ENCODE measurements around the gene STAG1. TPM values are rescaled to one million over a fixed set of nuclear protein-coding genes. Genes with fewer than 3 reads are reported as not detected.

The STAG1 gene
- total RNA-seq, 1 experiment from 2014 or later = 34.6 TPM

GRCh38 chr3:136378011-136378410 lies 374.2 kb downstream of the STAG1 start:
- H2AK5ac ChIP-seq (ENCODE audit: insufficient read length, low read length) = no peak overlapping the region
- no peak overlapping the region for H4K91ac ChIP-seq (ENCODE audit: insufficient read length, low read depth, low read length)
- no peaks in the 10 kb centered on the region for H3K4me1 Mint-ChIP-seq
- H3K36me3 Mint-ChIP-seq (ENCODE audit: insufficient read depth in 1 of 3, low read depth in 3 of 3) = peaks cover 7 to 17% (median 7%) of the 10 kb centered on the region in 3 experiments; a peak in 6 of 7 replicates
- H3K27ac ChIP-seq (ENCODE audit: insufficient read length, low read depth, low read length) = no peak overlapping the region
- no peak overlapping the region for H2BK120ac ChIP-seq (ENCODE audit: low read depth, low read length, poor library complexity, severe bottlenecking)
- H3K27me3 Mint-ChIP-seq (ENCODE audit: low read depth) = no peaks in the 10 kb centered on the region
- H4K20me1 ChIP-seq (ENCODE audit: control insufficient read depth, insufficient read depth, insufficient read length) = no peaks in the 10 kb centered on the region
- DNase-seq = no peak
- H3K27ac Mint-ChIP-seq = no peak overlapping the region; a peak in 1 of 7 replicates
- H3K14ac ChIP-seq (ENCODE audit: insufficient read depth, low read length) = no peak overlapping the region
- no peaks in the 10 kb centered on the region for H3K9me3 ChIP-seq (ENCODE audit: control insufficient read depth, low read depth, low read length)
- H3K4me3 Mint-ChIP-seq = no peak overlapping the region
- H2AFZ ChIP-seq (ENCODE audit: low read length) = no peak overlapping the region
- no peak overlapping the region for H3K18ac ChIP-seq (ENCODE audit: insufficient read length, low read depth, low read length)
- WGBS (ENCODE audit: extremely low coverage, insufficient read length, low lambda C conversion rate) = no CpG with 5 or more reads among the region's 1 CpG
- H3K27me3 ChIP-seq (ENCODE audit: insufficient read depth, low read length) = no peaks in the 10 kb centered on the region
- H3K23me2 ChIP-seq (ENCODE audit: insufficient read length, low read depth, low read length, poor library complexity, severe bottlenecking) = no peaks in the 10 kb centered on the region
- TF ChIP-seq, protein P1, sequence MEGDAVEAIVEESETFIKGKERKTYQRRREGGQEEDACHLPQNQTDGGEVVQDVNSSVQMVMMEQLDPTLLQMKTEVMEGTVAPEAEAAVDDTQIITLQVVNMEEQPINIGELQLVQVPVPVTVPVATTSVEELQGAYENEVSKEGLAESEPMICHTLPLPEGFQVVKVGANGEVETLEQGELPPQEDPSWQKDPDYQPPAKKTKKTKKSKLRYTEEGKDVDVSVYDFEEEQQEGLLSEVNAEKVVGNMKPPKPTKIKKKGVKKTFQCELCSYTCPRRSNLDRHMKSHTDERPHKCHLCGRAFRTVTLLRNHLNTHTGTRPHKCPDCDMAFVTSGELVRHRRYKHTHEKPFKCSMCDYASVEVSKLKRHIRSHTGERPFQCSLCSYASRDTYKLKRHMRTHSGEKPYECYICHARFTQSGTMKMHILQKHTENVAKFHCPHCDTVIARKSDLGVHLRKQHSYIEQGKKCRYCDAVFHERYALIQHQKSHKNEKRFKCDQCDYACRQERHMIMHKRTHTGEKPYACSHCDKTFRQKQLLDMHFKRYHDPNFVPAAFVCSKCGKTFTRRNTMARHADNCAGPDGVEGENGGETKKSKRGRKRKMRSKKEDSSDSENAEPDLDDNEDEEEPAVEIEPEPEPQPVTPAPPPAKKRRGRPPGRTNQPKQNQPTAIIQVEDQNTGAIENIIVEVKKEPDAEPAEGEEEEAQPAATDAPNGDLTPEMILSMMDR (conservative IDR thresholded peaks at IDR 0.05) = no peak
- H2BK20ac ChIP-seq (ENCODE audit: low read depth, low read length, poor library complexity, severe bottlenecking) = no peak overlapping the region
- H4K5ac ChIP-seq (ENCODE audit: insufficient read length, low read depth, low read length) = no peak overlapping the region
- no peak overlapping the region for H3K4ac ChIP-seq (ENCODE audit: low read depth, low read length)
- H2BK12ac ChIP-seq (ENCODE audit: insufficient read length, low read depth, low read length) = no peak overlapping the region
- no peaks in the 10 kb centered on the region for H3K79me2 ChIP-seq (ENCODE audit: insufficient read depth, low read length)
- no peak overlapping the region for H3K23ac ChIP-seq (ENCODE audit: insufficient read length, low read depth, low read length)
- H3K4me2 ChIP-seq (ENCODE audit: insufficient read depth, insufficient read length, low read length) = no peak overlapping the region
- H2BK5ac ChIP-seq (ENCODE audit: insufficient read length, low read length) = no peak overlapping the region
- H2BK15ac ChIP-seq (ENCODE audit: low read depth, low read length) = no peak overlapping the region
- H4K8ac ChIP-seq (replicated peaks; ENCODE audit: insufficient read length, low read depth, low read length) = no peak overlapping the region
- H3K9ac ChIP-seq (ENCODE audit: extremely low read depth, insufficient read length, low read length) = no peak overlapping the region
- H3K79me1 ChIP-seq (ENCODE audit: insufficient read depth, low read depth, low read length, poor library complexity, severe bottlenecking) = no peaks in the 10 kb centered on the region
- H3K56ac ChIP-seq (ENCODE audit: insufficient read length, low read depth, low read length) = no peak overlapping the region
- H3K9me3 Mint-ChIP-seq = peaks cover 3% of the 10 kb centered on the region in 2 experiments; a peak in 2 of 5 replicates
- H3T11ph ChIP-seq (ENCODE audit: low read length) = no peak overlapping the region
- no peaks in the 10 kb centered on the region for H3K4me1 ChIP-seq (ENCODE audit: insufficient read depth, low read length)

Data from H9 (cell line).